Ascending aorta (tissue), 2 donors: ENCODE measurements around the gene ALOXE3. TPM values are rescaled to one million over a fixed set of nuclear protein-coding genes. Genes with fewer than 3 reads are reported as not detected.

Experiments used
- DNase-seq, 2 donors: peaks; one replicate each; pipeline ENCODE4 v3.0.0-alpha.2; 2019; ENCODE audit warnings: low spot score in 2 of 2
- H3K27ac ChIP-seq, 2 donors: fragments of 200-600 bp; sonication (generic); one replicate each; pipeline ENCODE4 v1.5.1; 2016 to 2017; ENCODE audit warnings: mild to moderate bottlenecking in 1 of 2
- H3K27me3 ChIP-seq: fragments of 200-600 bp; sonication (generic); one replicate; pipeline ENCODE4 v1.5.1; 2017
- H3K36me3 ChIP-seq, 2 donors: fragments of 200-600 bp; sonication (generic); one replicate each; pipeline ENCODE4 v1.5.1; 2016
- H3K4me1 ChIP-seq, 2 donors: fragments of 200-600 bp; sonication (generic); one replicate each; pipeline ENCODE4 v1.5.1; 2016 to 2017; ENCODE audit warnings: mild to moderate bottlenecking in 1 of 2
- H3K4me3 ChIP-seq, 2 donors: fragments of 200-600 bp; sonication (generic); one replicate each; pipeline ENCODE4 v1.5.1; 2016 to 2017; ENCODE audit warnings: mild to moderate bottlenecking in 1 of 2
- H3K9me3 ChIP-seq, 2 donors: fragments of 200-600 bp; sonication (generic); one replicate each; pipeline ENCODE4 v1.5.1; 2016
- CTCF ChIP-seq, 3 experiments: fragments of 200-600 bp in 2 of 3; fragments of 450-650 bp in 1 of 3; sonication (generic) in 2 of 3; IDR thresholded peaks; one replicate each; pipeline ENCODE4 v1.5.1; 2016 to 2019; ENCODE audit warnings: antibody characterized with exemption in 3 of 3, mild to moderate bottlenecking in 1 of 3, moderate library complexity in 1 of 3
- intact Hi-C: fragments of 100-400 bp; cut with DNase I; formaldehyde crosslinking; loops from one replicate; pipeline ENCODE4 v1.15.1; 2023
- total RNA-seq: library from RNA; depleted of rRNA; stranded (reverse); fragments of >200 nt; gene quantifications from one replicate; pipeline ENCODE4 v1.1.0, GENCODE V29; 2016

ALOXE3 gene
- total RNA-seq, 1 donor from 2014 or later = not detected

- no peak for TF ChIP-seq CTCF (IDR thresholded peaks at IDR 0.05)
- H3K4me1 ChIP-seq = peaks cover 4 to 16% of the 10 kb centered on the region in 2 donors
- H3K4me3 ChIP-seq = peak overlapping the region in 1 of 2 donors; percentile 36
- H3K27ac ChIP-seq = peak overlapping the region; percentile 77
- H3K9me3 ChIP-seq = no peaks in the 10 kb centered on the region
- no peak for DNase-seq
- no peaks in the 10 kb centered on the region for H3K27me3 ChIP-seq
- peaks cover 36 to 37% of the 10 kb centered on the region in 2 donors for H3K36me3 ChIP-seq
- intact Hi-C loops = loop anchor here (1.0 to 5.0 kb wide), 4 partner anchors 14 to 111 kb away; partner anchors contain the start of genes CTC1, HES7 and PFAS
Observed at GRCh38 chr17:8137645-8138373, 19.5 kb upstream of the ALOXE3 start.

GRCh38 chr17:8133941-8134340 lies 15.6 kb upstream of the ALOXE3 start:
- intact Hi-C loops = no loop called here
- no peak overlapping the region for H3K27ac ChIP-seq

GRCh38 chr17:8133399-8133798 lies 15.1 kb upstream of the ALOXE3 start:
- intact Hi-C loops = no loop called here
- H3K9me3 ChIP-seq = no peaks in the 10 kb centered on the region
- H3K36me3 ChIP-seq = no peaks in the 10 kb centered on the region
- H3K27ac ChIP-seq = no peak overlapping the region
- H3K27me3 ChIP-seq = no peaks in the 10 kb centered on the region
- DNase-seq = no peak
- H3K4me3 ChIP-seq = no peak overlapping the region
- TF ChIP-seq CTCF (IDR thresholded peaks at IDR 0.05) = no peak
- peaks cover 0 to 6% of the 10 kb centered on the region in 2 donors for H3K4me1 ChIP-seq

More at GRCh38 chr17:8133941-8134340, 15.6 kb upstream of the ALOXE3 start:
- Histone ChIP-seq H3K4me3 (no peak overlapping the region), H3K9me3 (no peaks in the 10 kb centered on the region), H3K4me1 (peaks cover 0 to 6% of the 10 kb centered on the region in 2 donors), H3K27me3 (no peaks in the 10 kb centered on the region), H3K36me3 (no peaks in the 10 kb centered on the region)
- TF ChIP-seq CTCF (IDR thresholded peaks at IDR 0.05) = no peak
- DNase-seq = no peak

- no peak for TF ChIP-seq CTCF (IDR thresholded peaks at IDR 0.05)
- no peak for DNase-seq
- intact Hi-C loops = no loop called here
Observed at GRCh38 chr17:8131844-8132441, 13.6 kb upstream of the ALOXE3 start.

GRCh38 chr17:8128125-8128784 lies 9.9 kb upstream of the ALOXE3 start:
- no peak overlapping the region for H3K4me3 ChIP-seq
- no peaks in the 10 kb centered on the region for H3K9me3 ChIP-seq
- intact Hi-C loops = no loop called here
- H3K4me1 ChIP-seq = peaks cover 14 to 24% of the 10 kb centered on the region in 2 donors
- H3K27ac ChIP-seq = no peak overlapping the region
- no peak for DNase-seq
- H3K27me3 ChIP-seq = no peaks in the 10 kb centered on the region
- no peak for TF ChIP-seq CTCF (IDR thresholded peaks at IDR 0.05)
- no peaks in the 10 kb centered on the region for H3K36me3 ChIP-seq

More at GRCh38 chr17:8131844-8132441, 13.6 kb upstream of the ALOXE3 start:
- Histone ChIP-seq H3K27me3 (no peaks in the 10 kb centered on the region), H3K27ac (no peak overlapping the region), H3K4me1 (no peaks in the 10 kb centered on the region), H3K36me3 (no peaks in the 10 kb centered on the region), H3K4me3 (no peak overlapping the region), H3K9me3 (no peaks in the 10 kb centered on the region)
